NT2/D1 (cell line): ENCODE data around the gene CENPN.

Experiments used
- SUZ12 ChIP-seq: IDR thresholded peaks from 2 replicates; pipeline ENCODE4 v1.6.1; 2011; ENCODE audit not compliant: insufficient read length, insufficient read depth; ENCODE audit errors: extremely low read depth
- YY1 ChIP-seq: IDR thresholded peaks from 2 replicates; pipeline ENCODE4 v1.6.1; 2011; ENCODE audit not compliant: insufficient read length, insufficient read depth

DNA sequence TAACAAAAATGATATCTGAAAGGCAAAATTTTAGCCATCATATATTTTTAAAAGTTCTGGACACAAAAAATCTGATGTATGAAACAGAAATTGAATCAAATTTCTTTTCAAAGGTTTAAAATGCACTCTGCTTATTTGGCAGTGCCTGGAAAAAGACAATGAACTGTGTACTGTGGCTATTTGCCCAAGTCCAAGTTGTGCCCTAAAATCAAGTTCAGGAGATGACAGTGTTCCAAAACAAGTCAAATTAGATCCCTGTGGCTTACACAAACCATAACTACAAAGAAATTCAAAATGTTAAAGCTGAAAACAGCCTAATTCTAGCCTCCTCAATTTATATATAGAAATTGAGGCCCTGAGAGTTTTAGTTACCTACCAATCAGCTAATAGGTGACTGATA, 25.9 kb upstream of the CENPN start:
- no peak for TF ChIP-seq YY1
- no peak for TF ChIP-seq SUZ12
